HFFc6 (cell line): Measurements from ENCODE around the gene CCDC88B. TPM values are rescaled to one million over a fixed set of nuclear protein-coding genes. Genes with fewer than 3 reads are reported as not detected.

Experiments
- DNase-seq: peaks from one replicate; pipeline ENCODE4 v3.0.0-alpha.2; 2018
- H3K27ac Mint-ChIP-seq: 2 replicates; pipeline ENCODE4 v1.8.0; 2020; ENCODE audit warnings: mild to moderate bottlenecking, mixed read lengths
- H3K27me3 Mint-ChIP-seq: 2 replicates; pipeline ENCODE4 v1.8.0; 2021; ENCODE audit warnings: mild to moderate bottlenecking, moderate library complexity, mixed read lengths; ENCODE audit not compliant: insufficient read depth
- H3K36me3 Mint-ChIP-seq: 2 replicates; pipeline ENCODE4 v1.8.0; 2021; ENCODE audit warnings: low read depth, mixed read lengths
- H3K4me1 Mint-ChIP-seq: 2 replicates; pipeline ENCODE4 v1.8.0; 2020; ENCODE audit warnings: low read depth, mixed read lengths
- H3K4me3 Mint-ChIP-seq: 2 replicates; pipeline ENCODE4 v1.8.0; 2020; ENCODE audit warnings: mild to moderate bottlenecking, moderate library complexity, mixed read lengths
- H3K9me3 Mint-ChIP-seq: 2 replicates; pipeline ENCODE4 v1.8.0; 2020; ENCODE audit warnings: mild to moderate bottlenecking, mixed read lengths
- total RNA-seq, 6 experiments: library from RNA; stranded (reverse); fragmentation: NEBNext Ultra II Directional; extraction: Animal tissue kit (Norgen Biotek cat#: 25700); gene quantifications; 2 replicates in 1 of 6; 3 replicates in 5 of 6; pipeline ENCODE4 v1.2.3, GENCODE V29; 2021
- TF ChIP-seq, protein P1 (sequence below): fragments of 200-600 bp; sonication (generic); IDR thresholded peaks from 2 replicates; pipeline ENCODE4 v1.5.0; 2021; ENCODE audit warnings: antibody characterized with exemption, mild to moderate bottlenecking

CCDC88B gene
- total RNA-seq, 6 experiments from 2014 or later: 0.45 to 1.9 (median 1.7) TPM

DNA sequence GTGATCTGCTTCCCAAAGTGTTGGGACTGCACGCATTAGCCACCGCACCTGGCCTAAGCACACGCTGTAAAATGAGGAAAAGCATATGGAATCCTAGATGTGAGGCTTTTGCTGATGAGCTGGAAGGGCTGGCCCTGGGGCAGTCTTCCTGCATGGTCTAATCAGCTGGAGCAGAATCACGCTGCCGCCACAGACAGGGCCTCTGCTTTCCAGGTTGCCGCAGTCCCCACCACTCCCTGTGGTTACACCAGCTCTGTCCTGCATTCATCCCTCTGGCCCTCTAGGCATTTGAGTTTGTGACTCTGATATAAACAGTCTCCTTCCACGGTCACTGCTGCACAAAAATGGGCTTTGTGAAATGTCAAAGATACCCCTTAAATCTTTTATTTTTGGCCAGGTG, 36.1 kb downstream of the CCDC88B start:
- Mint-ChIP-seq H3K36me3 (0 out of 2 replicates have a peak, but pooled peaks cover 4% of the 10 kb centered on the region), H3K4me1 (no peaks in the 10 kb centered on the region), H3K4me3 (no peak overlapping the region), H3K9me3 (no peaks in the 10 kb centered on the region), H3K27ac (no peak overlapping the region), H3K27me3 (no peaks in the 10 kb centered on the region; the same call in 1 of the 2 replicates)
- TF ChIP-seq, protein P1, sequence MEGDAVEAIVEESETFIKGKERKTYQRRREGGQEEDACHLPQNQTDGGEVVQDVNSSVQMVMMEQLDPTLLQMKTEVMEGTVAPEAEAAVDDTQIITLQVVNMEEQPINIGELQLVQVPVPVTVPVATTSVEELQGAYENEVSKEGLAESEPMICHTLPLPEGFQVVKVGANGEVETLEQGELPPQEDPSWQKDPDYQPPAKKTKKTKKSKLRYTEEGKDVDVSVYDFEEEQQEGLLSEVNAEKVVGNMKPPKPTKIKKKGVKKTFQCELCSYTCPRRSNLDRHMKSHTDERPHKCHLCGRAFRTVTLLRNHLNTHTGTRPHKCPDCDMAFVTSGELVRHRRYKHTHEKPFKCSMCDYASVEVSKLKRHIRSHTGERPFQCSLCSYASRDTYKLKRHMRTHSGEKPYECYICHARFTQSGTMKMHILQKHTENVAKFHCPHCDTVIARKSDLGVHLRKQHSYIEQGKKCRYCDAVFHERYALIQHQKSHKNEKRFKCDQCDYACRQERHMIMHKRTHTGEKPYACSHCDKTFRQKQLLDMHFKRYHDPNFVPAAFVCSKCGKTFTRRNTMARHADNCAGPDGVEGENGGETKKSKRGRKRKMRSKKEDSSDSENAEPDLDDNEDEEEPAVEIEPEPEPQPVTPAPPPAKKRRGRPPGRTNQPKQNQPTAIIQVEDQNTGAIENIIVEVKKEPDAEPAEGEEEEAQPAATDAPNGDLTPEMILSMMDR: no peak
- DNase-seq: no peak

DNA sequence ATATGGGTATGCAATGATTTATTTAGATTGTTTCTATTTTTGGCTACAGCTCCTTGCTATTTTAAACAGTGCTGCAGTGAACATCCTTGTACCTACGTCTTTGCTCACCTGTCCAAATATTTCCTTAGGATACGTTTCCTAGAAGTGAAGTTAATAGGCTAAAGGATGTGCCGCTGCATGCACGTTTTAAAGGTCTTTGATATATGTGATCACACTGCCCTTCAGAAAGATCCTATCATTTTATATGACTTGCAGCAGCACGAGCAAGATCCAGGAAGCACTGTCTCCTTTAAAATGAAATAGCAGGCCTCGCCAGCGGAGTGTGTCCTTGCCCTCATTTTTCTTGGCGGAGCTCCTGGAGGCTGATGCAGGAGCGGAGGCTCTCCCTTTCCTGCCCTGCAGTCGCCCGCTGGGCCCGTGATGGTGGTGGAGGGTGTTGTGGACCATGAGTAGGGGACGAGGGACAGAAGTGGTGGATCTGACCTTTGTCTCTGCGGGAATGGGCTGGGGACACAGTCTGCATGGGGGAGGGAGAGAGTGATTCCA, 38.4 kb downstream of the CCDC88B start:
- Mint-ChIP-seq H3K27ac (no peak overlapping the region), H3K36me3 (no peaks in the 10 kb centered on the region), H3K9me3 (no peaks in the 10 kb centered on the region), H3K27me3 (peaks cover 5% of the 10 kb centered on the region; the same call in 1 of the 2 replicates), H3K4me3 (no peak overlapping the region), H3K4me1 (no peaks in the 10 kb centered on the region)
- TF ChIP-seq, protein P1: no peak
- no peak for DNase-seq

DNA sequence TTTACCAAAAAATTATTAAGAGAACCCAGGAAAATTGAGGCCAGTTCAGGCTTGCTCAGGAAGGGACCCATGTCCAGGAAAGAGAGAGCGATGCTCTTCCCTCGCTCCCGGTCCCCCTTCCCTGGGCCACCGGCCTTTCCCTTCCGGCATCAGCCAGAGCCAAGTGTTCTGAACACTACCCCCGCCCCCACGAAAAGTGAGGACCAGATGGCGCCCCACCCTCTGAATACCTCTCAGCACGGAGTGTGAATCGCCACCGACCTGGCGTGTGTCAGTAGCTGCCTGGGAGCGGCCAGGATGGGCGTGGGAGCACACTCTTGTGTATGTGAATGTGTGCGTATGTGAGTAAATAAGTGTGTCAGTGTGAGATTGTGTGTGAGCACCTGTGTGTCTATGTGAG, 39.2 kb downstream of the CCDC88B start:
- H3K9me3 Mint-ChIP-seq: no peaks in the 10 kb centered on the region
- no peak overlapping the region for H3K4me3 Mint-ChIP-seq
- DNase-seq: no peak
- peaks cover 5% of the 10 kb centered on the region; the same call in 1 of the 2 replicates for H3K27me3 Mint-ChIP-seq
- TF ChIP-seq, protein P1: no peak
- H3K36me3 Mint-ChIP-seq: no peaks in the 10 kb centered on the region
- H3K4me1 Mint-ChIP-seq: no peaks in the 10 kb centered on the region
- no peak overlapping the region for H3K27ac Mint-ChIP-seq

DNA sequence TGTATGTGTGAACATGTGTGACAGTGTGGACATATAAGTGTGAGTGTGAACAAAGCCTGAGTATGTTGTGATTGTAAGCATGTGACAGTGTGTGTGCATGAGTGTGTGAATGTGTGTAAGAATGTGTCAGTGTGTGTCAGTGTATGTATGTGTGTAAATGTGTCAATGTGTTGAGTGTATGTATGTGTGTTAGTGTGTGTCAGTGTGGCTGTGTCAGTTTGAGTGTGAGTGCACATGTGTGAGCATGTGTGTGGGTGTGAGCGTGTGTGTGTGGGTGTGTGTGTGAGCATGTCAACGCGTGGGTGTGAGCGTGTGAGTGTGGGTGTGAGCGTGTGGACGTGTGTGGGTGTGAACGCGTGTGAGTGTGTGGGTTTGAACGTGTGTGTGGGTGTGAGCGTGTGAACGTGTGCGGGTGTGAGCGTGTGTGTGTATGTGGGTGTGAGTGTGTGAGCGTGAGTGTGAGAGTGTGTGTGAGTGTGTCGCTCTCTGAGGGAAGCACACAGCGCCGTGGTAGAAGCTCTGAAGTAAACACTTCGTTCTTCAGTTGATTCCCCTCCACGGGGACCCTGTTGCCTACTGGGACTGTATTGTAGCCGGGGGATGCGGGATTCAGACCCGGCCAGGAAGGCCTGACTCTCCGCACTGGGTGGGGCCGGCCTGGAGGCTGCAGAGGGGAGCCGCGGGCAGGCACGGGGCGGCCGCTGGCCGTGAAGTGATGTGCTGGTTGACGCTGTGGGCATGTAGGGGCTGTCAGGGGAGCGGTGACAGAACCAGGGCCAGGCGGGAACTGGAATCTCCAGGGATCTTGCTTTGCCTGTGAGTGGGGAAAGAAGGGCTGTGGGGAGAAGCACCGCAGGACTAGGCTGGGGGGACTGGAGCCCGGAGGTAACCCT, 40.1 kb downstream of the CCDC88B start:
- Mint-ChIP-seq H3K36me3 (no peaks in the 10 kb centered on the region), H3K4me3 (no peak overlapping the region), H3K27me3 (peaks cover 5% of the 10 kb centered on the region; the same call in 1 of the 2 replicates), H3K4me1 (no peaks in the 10 kb centered on the region; the same call in 1 of the 2 replicates), H3K27ac (no peak overlapping the region), H3K9me3 (no peaks in the 10 kb centered on the region)
- no peak for DNase-seq
- TF ChIP-seq, protein P1: no peak

DNA sequence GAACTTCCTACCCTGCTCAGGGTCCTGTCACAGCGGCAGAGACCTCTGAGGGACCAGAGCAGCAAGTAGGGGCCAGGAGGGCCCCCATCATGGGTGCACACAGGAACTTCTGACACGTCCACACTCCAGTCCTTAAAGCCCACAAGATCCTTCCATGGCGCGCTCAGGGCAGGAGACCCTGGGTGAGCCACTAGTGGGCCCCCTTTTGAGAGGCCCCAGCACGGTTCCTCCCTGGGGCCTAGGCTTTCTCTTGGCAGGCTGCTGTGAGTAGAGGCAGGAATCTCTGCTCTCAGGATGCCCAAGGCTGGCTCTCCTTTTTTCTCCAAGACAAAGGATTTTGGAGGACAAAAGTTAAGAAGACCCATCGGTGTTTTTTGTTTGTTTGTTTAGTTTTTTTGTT, 41.3 kb downstream of the CCDC88B start:
- no peak for DNase-seq
- peaks cover 8% of the 10 kb centered on the region for H3K27me3 Mint-ChIP-seq
- no peak overlapping the region for H3K4me3 Mint-ChIP-seq
- TF ChIP-seq, protein P1: peak; percentile 8; the same call in 1 of the 2 replicates
- H3K4me1 Mint-ChIP-seq: peaks cover 11% of the 10 kb centered on the region
- no peak overlapping the region for H3K27ac Mint-ChIP-seq
- no peaks in the 10 kb centered on the region for H3K36me3 Mint-ChIP-seq
- no peaks in the 10 kb centered on the region for H3K9me3 Mint-ChIP-seq
